Stimulated activated CD8-positive, alpha-beta memory T cell treated with anti-CD3 and anti-CD28 coated beads, Interleukin-15, amount 100 ng/mL, for 1 hour (primary cell): Measurements from ENCODE around the gene ZNF799.
"Not testable (repeated sequence)": the region's sequence is repeated elsewhere in the genome, so short reads cannot be mapped to it uniquely, and the experiment has no call there.

Experiments
- DNase-seq: peaks from one replicate; pipeline ENCODE4 v3.0.0-alpha.2; 2020; ENCODE audit warnings: low read depth

ZNF799 gene

DNA sequence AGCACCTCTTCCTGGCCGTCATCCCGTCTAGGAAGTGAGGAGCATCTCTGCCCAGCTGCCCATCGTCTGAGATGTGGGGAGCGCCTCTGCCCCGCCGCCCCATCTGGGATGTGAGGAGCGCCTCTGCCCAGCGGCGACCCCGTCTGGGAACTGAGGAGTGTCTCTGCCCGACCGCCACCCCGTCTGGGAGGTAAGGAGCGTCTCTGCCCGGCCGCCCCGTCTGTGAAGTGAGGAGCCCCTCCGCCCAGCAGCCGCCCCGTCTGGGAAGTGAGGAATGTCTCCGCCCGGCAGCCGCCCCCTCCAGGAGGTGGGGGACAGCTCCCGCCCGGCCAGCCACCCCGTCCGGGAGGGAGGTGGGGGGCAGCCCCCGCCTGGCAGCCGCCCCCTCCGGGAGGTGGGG is 38.8 kb downstream of the ZNF799 start:
- DNase-seq: not testable (repeated sequence)

DNA sequence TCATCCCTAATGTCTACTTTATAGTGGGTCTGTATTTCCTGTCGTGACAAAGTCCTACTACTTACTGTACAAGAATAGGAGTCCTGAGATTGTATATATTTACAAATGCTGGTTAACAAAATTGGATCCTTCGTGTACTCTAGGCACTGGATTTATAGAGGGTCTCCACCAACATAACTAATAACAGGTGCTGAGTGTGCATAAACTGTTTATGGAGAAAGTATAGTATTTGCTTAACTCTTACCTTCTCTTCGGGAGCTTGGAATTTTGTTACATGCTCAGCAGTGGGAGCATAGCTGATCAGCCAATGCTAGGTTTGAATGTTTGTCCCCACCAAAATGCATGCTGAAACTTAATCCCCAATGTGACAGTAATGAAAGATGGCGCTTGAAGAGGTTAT is 47.7 kb downstream of the ZNF799 start:
- DNase-seq: no peak

DNA sequence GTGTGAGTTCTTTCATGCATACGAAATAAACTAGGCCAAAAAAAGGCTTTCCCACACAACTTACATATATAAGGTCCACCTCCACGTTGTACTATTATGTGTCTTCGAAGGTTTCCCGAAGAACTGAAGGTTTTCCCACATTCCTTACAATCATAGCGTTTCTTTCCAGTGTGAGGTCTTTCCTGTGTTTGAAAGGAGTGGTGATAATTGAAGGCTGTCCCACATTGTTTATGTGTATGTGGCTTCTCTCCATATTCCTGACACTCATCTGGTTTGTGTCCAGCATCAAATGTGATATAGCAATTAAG is 50.2 kb downstream of the ZNF799 start:
- no peak for DNase-seq

DNA sequence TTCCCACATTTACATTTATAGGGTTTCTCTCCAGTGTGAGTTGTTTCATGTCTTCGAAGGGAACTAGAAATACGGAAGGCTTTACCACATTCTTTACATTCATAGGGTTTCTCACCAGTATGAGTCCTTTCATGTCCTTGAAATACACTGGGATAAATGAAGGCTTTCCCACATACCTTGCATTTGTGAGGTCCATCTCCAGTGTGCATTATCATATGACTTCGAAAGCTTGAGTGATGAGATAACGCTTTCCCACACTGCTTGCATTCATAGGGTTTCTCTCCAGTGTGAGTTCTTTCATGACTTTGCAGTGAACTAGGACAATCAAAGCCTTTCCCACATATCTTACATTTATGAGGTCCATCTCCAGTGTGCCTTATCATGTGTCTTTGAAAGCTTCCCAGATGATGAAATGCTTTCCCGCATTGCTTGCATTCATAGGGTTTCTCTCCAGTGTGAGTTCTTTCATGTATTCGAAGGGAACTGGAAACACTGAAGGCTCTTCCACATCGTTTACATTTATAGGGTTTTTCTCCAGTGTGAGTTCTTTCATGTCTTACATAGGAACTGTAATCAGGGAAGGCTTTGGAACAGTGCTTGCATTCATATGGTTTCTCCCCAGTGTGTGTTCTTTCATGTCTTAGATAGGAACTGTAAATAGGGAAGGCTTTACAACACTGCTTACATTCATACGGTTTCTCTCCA is 50.7 kb downstream of the ZNF799 start:
- DNase-seq: no peak

DNA sequence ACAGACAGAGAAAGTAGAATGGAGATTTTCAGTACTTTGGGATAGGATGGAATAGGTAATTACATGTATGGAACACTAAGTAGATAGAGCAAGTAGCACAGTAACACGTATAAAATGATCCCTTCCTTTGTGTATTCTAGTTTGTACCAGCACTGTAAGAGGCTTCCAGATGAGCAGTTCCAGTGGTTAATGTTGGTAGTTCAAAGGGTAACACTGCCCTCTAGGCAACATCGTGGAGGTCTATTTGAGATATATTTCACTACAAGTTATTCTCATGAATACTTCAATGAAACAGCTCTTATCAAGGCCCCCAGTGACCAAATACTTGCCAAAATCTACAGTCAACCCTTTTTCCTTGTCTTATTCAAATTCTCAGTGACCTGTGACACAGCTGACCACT is 54.2 kb downstream of the ZNF799 start:
- DNase-seq: no peak

DNA sequence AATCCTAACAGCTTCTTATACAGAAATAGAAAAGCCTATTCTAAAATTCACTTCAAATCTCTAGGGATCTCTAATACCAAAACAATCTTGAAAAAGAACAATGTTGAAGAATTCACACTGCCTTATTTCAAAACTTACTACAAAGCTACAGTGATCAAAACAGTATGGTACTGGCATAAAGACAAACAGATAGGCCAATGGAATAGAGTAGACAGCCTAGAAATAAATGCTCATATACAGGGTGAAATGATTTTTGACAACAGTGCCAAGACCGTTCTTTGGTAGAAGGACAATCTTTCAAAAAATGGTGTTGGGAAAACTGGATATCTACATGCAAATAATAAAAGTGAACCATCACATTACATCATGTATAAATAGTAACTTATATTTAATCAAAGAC is 55.9 kb downstream of the ZNF799 start:
- no peak for DNase-seq
